ENCODE measurements around the gene TPGS1.

TPGS1 gene

DNA sequence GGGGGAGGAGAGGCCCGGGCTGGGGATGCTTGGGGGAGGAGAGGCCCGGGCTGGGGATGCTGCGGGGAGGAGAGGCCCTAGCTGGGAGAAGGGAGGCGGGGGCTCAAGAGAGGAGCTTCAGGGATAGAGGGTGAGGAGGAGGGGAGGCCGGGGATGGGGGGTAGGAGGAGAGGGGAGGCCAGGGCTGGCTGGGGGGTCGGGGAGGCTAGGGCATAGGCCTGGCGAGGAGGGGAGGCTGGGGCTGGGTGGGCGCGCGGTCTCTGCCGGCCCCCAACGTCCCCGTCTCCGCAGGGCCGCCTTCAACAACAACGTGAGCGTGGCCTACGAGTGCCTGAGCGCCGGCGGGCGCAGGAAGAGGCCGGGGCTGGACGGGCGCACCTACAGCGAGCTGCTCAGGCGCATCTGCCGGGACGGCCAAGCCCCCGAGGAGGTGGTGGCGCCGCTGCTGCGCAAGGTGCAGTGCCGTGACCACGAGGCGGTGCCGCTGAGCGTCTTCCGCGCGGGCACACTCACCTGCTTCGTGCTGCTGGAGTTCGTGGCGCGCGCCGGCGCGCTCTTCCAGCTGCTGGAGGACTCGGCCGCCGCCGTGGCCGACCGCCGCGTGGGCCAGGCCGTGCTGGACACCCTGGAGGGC lies 11.4 kb downstream of the TPGS1 start:
- DNase-seq (ENCODE audit: low spot score) = no peak

DNA sequence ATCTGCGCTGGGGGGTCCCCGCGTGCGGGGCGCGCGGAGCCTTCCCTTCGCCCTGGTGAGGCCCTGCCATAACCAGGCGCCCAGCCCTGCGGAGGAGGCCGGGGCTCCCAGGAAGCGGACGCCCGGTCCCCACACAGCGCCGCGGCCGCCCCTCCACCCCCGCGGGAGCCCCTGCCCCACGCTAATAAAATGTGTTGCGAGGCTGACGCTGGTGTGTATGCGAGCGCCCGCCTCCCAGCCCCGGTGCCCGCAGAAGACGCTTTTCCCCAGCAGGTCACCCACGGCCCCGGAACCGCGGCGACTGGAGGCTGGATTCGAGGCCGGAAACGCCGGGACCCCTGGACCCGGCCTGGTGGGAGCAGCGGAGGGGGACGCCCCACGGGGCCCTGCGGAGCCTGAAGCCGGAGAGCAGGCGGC lies 12.2 kb downstream of the TPGS1 start:
- no peak for DNase-seq (ENCODE audit: low spot score)

DNA sequence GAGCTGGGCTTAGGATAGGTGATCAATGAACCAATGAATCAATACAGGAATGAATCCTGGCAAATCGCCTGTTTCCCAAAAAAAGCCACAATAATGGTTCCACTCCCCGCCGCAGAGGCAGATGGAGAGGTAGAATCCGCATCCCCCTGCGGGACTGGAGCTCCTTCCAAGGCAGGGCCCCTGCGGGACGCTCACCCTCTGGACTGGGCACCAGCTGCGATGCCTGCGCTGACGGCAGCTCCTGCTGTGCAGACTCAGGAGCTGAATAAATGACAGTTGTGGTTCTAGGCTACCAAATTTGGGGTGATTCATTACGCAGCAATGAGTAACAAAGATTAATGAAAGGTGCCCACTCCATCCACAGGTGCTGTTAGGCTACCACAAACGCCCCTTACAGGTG lies 15.4 kb downstream of the TPGS1 start:
- no peak for DNase-seq (ENCODE audit: low spot score)

DNA sequence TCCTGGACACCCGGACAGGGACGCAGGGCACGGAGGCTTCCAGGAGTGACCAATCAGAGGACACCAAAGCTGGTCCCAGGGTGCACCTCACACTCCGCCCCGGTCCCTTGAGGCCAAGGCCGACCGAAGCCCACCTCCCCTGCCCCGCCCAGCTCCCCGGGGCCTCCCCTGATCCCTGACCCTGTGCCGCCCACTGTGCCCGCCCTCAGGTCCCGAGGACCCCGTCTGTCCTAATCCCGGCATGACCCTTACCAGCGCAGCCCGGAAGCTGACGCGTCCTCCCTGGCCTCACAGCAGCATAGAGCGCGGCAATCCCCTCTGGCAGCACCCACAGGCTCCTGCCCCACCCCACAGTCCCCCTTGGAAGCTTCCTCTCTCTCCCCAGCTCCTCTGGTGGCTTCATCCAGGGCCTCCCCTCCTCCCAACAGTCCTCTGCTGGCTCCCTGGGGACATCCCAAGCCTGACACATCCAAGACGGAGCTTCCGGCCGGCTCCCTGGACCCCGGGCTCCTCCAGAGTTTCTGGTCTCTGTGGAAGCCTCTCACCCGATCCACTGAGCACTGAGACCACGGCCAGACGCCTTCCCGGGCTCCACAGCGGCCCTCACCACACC lies 16.9 kb downstream of the TPGS1 start:
- DNase-seq (ENCODE audit: low spot score) = no peak

DNA sequence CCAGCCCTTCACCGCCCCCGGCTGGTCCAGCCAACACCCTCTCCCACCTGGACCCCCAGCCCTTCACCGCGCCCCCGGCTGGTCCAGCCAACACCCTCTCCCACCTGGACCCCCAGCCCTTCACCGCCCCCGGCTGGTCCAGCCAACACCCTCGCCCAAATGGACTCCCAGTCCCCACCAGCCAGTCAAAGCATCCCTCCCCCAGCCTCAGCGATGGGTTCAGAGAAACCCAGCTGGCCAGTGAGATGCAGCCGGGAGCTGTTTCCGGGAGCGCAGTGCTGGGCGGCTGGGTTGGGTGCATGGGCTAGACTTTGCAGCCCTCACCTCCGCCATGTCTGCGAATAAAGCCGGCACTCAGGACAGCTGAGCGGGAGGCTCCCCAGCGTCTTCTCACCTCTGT lies 17.7 kb downstream of the TPGS1 start:
- no peak for DNase-seq (ENCODE audit: low spot score)

DNA sequence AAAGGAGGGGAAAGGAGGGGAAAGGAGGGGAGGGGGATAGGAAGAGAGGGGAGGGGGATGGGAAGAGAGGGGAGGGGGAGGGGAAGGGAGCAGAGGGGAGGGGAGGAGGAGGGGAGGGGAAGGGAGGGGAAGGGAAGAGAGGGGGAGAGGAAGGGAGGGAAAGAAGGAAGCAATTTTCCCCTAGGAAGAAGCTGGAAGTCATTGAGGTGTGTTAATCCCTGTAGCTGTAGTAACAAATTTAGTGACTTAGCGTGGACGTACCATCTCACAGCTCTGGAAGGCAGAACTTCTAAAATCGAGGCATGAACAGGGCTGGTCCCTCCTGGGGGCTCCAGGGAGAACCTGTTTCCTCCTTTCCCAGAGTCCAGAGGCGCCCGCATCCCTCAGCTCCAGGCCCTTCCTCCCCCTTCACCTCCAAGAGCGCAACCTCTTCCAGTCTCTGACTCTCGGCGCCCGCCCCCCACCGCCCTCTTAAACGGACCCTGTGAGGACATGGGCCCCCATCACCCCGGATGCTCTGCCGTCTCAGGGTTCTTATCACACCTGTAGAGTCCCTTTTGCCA lies 18.6 kb downstream of the TPGS1 start:
- DNase-seq (ENCODE audit: low spot score) = no peak

DNA sequence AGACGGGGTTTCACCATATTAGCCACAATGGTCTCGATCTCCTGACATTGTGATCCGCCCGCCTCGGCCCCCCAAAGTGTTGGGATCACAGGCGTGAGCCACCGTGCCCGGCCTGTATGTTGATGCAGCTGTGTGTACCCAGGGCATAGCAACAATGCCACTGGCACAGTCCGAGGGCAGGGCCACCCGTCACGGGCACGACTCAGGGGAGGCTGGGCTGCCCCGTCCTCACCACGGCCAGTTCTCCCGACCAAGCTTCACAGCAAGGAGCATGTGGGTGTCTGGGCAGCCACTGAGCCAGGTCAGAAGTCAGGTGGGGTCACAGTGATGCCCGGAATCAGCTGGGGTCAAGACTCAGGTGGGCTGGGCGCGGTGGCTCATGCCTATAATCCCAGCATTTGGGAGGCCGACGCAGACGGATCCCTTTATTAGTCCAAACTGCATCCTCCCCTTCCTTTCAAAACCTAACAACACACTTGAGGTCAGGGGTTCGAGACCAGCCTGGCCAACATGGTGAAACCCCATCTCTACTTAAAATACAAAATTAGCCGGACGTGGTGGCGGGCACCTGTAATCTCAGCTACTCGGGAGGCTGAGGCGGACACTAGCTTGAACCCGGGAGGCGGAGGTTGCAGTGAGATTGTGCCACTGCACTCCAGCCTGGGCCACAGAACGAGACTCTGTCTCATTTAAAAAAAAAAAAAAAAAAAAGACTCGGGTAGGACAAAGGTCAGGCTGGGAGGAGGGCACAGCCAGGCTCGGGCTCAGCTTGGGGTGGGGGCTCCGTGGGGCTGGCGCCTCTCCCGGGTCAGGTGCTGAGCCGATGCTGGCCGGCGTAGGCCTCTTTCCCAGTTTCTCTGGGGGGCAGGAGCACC lies 23.1 kb downstream of the TPGS1 start:
- no peak for DNase-seq (ENCODE audit: low spot score)

DNA sequence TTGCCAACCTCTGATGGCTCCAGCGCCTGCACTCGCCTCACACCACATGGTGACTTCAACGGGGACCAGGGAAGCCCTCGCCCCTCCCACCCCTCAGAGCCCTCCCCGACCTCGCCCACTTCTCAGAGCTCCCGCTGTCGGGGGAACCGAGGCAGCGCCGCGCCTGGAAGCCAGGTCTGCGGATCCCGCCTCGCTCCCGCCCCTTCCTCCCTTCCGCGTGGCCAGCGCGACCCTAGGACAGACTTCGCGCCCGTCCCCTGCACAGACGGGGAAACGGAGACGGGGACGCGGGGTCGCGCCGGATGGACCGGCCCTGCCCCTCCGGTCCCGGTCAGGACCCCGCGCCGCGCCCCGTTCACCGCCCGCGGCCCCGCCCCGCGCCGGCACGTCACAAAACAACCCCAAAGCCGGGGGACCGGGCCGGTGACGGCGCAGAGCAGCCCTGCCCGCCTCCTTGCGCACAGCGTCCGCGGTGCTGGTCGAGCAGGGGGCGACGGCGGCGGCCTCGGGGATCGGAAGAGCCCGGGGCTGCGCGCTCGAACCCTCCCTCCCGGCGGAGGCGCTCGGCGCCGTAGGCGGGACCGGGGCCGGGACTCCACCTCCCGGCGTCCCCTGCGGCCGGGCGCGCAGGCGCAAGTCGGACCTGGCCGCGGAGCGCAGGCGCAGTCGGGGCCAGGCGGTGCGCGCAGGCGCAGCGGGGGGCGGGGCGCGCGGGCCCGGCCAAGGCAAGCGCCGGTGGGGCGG lies 23.9 kb downstream of the TPGS1 start:
- peak; percentile 58 for DNase-seq (ENCODE audit: low spot score)

DNA sequence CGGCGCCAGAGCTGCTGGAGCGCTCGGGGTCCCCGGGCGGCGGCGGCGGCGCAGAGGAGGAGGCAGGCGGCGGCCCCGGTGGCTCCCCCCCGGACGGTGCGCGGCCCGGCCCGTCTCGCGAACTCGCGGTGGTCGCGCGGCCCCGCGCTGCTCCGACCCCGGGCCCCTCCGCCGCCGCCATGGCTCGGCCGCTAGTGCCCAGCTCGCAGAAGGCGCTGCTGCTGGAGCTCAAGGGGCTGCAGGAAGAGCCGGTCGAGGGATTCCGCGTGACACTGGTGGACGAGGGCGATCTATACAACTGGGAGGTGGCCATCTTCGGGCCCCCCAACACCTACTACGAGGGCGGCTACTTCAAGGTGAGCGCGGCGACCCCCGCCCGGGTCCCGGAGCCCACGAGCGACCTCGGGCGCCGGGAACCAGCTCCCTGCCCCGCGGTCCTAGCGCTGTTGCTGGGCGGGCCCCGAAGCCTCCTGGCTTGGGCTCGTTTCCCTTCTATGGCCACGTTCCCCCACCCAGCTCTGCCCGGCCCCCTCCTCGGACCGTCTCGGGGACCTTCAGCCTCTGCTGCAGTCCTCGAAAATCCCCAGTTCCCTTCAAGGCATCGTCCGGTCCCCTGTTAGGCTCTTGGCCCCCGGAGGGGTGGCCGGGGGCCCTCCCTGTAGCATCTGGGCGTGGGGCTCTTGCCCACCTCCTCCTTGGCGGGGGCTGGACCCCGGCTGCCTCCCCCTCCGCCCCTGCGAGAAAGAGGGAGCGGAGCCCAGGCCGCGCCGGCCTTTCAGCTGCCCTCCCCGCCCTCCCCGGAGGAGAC lies 24.7 kb downstream of the TPGS1 start, which contains the start of gene CDC34:
Gene CDC34, plus strand, starts transcription at position 8 of the 808 bp plus-strand sequence. Its CDS starts 172 bp downstream, at position 180.
- DNase-seq (ENCODE audit: low spot score) = no peak

DNA sequence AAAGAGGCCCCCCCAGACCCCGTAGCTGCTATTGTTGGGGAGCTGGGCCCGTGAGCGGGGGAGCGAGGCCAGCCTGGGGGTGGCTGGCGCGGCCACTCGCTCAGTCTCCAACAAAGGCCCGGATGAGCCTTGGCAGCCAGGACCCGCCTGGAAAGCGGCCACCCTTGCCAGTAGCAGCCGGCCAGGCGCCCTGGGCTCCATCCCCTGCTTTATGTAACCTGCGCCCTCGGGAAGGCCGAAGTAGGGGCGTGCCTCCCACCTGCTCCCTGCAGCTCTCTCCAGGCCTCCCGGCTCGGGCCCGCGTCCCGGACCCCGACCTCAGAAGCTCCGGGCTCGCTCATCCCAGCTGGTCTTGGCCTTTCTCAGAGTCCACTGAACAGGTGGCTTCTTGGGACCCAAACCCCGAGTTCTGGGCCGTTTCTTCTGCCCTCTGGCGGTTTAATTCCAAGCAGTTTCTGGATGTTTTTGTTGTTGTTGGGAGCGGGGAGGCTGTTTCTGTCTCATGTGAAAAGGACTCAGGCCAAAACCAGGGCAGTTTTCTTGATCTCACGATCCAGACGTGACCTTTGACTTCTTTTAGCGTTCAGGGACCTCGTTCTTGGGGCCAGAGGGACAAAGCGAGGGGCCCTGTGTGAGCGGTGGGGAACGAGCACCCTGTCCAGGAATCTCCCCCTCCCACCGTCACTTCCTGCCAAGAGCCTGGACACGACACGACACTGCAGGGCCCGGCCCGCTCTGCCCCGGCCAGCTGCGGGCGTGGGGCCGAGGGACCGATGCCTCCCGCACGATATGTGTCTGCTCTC lies 25.5 kb downstream of the TPGS1 start:
- DNase-seq (ENCODE audit: low spot score) = peak; percentile 80

DNA sequence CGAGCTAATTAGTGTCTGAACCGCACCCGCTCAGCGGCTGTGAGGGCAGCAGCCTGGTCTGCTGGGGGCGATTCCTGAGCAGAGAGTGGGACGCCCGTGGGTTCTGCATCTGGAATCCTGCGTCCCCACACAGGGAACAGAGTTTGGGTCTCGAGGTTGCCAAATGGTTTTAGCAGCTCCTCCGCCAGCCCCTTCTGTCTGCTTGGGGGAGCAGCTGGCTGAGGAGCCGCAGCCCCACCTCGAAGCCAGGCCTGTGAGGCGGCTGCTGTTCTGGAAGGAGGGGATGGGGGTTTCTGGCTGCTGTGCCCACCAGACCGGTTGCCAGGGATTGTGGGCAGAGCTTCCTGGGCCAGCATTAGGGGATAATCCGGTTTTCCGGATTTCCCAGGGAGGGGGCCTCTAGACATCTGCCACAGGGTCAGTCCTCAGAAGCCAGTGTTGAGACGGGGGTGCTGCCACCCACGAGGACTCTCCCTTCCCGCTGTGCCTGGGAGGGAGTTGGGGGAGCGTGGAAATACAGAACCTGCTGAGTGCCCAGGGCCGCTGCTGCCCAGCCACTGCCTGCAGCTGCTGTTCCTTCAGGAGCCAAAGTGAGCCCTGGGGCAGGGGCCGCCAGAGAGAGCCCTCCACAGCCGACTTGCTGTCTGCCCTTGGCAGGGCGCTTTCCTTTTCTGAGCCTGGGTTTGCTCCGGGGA lies 26.2 kb downstream of the TPGS1 start:
- no peak for DNase-seq (ENCODE audit: low spot score)

DNA sequence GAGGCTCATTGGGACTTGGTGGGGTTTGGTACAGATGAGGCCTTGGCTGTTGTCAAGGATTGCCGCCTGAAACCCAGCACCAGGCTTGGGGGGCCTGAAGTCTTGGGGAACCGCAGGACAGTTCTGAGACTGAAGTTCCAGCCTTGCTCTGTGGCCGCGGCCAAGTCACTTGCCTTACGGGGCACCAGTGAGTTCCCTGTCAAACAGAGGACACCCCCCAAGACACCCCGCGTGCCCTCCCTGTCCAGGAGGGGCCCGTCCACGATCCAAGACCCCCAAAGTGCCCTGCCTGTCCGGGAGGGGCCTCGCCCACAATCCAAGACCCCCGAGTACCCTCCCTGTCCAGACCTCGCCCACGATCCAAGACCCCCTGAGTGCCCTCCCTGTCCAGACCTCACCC lies 26.8 kb downstream of the TPGS1 start:
- no peak for DNase-seq (ENCODE audit: low spot score)

DNA sequence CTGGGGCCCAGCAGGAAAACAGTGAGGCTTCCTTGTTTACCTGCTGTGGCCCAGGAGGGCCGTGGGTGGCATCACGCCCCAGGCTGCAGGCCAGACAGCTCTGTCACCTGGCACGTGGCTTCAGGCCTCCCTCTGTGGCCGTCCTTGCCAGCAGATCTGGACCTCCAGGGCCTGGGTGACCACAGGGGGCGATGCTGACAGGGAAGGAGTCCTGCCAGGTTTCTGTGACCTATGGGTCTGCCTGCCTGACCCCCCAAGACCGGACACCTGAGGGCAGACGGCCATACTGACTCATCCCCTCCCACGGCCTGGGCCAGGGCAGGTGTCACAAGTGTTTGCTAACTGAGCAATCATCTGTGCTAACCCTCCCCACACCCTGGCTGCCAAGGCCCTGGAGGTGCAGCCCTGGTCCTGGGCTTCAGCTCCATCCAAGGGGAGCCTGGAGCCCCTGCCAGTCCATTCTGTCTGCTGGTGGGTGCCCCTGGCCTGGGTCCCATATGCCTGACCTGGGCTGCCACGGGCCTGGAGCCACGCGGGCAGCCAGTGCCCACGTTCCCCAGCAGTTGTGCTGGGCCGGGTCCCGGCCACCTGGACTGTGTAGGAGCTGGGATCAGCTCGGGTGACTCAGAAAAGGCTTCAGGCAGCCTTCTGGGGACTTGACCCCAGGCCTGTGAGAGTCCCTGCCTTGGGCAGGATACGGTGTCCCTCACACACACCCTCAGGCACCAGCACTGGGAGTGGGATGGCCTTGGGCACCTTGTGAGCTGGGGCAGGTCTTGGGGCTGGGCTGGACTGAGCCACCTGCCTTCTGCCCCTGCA lies 27.9 kb downstream of the TPGS1 start:
- no peak for DNase-seq (ENCODE audit: low spot score)

DNA sequence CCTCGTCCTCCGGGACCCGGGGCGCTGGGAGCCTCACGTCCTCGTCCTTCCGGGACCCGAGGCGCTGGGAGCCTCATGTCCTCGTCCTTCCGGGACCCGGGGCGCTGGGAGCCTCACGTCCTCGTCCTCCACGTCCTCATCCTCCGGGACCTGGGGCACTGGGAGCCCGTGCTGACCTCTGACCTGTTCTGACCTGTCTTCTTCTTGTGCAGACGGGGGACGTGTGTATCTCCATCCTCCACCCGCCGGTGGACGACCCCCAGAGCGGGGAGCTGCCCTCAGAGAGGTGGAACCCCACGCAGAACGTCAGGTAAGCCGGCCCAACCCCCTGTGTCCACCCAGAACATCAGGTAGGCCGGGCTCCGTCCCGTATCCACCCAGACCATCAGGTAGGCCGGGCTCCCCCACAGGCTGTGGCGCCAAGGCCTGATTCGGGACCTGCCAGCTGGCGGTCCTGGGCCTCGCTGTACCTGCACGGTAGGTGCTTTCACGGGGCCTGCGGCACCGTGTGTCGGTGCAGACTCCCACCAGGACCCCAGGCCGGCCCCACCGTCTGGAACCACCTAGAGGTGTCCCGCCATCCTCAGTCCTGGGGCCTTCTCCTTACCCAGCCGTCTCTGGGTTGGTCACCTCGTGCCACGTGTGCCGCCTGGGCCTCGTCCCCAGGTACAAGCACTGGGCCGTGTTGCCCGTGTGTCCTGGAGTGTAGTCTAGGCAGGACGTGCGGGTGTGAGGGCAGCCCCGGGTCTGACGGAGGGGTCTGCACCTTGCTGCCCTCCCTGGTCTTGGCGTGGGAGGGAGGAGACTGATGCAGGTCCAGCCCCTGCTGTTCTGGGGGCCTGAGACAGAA lies 29.0 kb downstream of the TPGS1 start:
- DNase-seq (ENCODE audit: low spot score) = no peak

DNA sequence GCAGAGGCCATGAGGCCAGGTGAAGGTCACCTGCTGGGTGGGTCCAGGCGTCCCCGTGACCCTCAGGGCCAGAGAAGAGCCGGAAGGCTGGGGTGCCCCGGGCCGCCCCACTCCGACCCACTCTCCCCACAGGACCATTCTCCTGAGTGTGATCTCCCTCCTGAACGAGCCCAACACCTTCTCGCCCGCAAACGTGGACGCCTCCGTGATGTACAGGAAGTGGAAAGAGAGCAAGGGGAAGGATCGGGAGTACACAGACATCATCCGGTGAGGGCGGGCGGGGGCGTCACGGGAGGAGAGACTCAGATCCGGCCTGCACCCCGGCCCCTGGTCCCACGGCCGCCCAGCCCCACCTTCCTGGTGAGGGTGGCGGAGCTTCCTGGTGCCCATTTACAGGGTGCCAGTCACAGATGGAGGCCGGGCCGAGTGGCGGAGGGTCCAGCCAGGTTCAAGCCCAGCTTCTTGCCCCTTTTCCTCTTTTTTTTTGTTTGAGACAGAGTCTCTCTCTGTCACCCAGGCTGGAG lies 29.6 kb downstream of the TPGS1 start:
- DNase-seq (ENCODE audit: low spot score) = no peak

DNA sequence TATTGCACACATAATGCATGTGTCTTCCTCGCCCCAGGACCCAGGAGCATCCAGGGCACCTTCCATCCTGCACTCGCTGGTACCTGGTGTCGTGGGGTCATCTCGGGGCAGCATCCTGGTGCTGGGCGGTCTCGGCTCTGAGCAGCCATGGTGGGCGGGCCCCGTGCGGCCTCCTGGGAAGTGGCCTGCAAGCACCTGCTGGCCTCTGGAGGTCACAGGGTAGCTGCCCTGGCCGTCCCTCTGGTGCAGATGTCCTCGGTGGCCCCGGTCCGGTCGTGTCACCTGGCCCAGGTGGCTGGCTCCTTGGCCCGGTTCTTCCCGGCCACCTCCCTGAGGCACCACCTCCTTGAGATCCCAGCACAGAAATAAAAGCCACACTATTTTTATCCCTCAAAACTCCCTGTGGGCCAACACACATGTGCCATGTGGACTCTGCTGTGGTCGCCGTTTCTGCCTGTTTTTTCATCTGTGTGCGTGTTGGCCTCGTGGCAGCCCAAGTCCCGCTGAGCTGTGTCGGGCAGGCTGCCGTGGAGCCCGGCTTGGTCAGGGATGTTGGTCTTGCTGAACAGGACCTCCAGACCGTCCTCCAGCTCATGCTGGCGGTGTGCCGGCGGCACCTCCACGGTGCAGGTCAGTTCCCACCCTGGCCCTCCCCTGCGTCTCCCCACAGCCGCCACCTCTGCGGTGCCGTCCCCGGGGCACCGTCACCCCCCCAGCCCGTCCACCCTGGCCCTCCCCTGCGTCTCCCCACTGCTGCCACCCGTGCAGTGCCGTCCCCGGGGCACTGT lies 31.5 kb downstream of the TPGS1 start:
- DNase-seq (ENCODE audit: low spot score) = no peak
